Measurements from ENCODE around the gene ETNK2.

The ETNK2 gene

DNA sequence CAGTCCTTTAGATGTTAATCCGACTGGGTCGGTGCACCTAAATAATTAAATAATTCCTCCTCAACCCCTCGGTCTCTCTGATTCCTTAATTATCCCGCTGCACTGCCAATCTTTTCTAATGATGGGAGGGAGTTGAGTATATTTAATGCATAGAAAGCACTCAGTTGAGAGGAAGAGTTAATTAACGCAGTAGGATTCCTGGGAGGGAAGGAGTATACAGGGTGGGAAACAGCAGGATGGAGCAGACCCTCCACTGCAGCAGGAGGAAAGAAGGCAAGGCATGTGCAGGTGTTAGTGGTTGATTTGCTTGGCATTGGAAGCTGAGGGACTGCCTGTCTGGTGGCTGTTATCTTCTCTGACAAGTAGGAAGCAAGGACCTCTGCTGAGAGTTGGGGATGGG, 24.2 kb upstream of the ETNK2 start:
- no peak for DNase-seq (ENCODE audit: low read depth in 2 of 2)

GRCh38 chr1:204174958-204175357, 23.1 kb upstream of the ETNK2 start:
- DNase-seq (ENCODE audit: low read depth in 2 of 2) = no peak

DNA sequence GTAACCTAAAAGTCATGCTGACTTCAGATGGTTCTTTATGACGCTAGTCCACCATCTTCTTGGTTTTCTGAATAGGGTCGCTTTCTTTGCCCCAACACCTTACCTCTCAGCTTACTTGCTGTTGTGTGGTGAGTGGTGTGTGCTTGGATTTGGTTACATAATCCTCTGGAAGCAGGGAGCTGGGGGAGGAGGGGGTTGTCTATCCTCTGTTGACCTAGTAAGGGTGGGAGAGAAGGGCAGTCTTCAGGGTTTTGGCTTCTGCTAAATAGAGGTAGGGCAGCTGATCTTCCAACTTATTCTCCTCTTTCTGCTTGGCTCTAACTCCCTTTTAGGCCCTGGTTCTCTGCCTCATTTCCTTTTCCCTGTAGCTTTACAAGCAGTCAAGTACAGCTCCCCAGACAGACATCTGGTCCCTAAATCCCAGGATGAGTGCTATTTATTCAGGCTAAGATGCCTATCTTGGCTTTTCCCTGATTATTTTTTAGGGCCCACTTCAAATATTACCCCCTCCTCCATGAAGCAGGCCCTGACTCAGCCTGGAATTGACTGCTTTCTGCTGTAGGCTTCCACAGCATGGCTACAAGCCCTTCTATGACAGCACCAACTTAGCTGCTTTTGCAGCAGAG, 20.7 kb upstream of the ETNK2 start:
- DNase-seq (ENCODE audit: low read depth in 2 of 2) = no peak

- DNase-seq (ENCODE audit: low read depth in 2 of 2) = no peak
Observed at GRCh38 chr1:204171751-204172178, 19.9 kb upstream of the ETNK2 start.

GRCh38 chr1:204170494-204171155, 18.8 kb upstream of the ETNK2 start:
- DNase-seq (ENCODE audit: low read depth in 2 of 2) = no peak

DNA sequence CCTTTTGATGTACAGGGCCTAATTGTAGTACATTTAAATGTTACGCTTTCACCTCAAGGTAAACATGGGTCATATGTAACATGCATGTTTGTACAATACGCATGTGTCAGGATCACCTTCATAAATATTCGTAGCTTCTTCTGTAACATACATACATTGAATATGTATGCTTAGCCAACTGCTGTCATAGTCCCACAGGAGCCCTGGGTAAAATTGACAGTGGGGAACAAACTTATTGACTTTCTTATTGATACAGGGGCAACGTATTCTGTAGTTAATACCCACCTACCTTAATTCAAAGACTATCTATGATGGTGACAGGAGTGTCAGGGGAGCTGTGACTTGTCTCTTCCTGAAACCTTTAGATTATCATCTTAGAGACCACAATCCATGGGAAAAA, 18.0 kb upstream of the ETNK2 start:
- DNase-seq (ENCODE audit: low read depth in 2 of 2) = no peak

DNA sequence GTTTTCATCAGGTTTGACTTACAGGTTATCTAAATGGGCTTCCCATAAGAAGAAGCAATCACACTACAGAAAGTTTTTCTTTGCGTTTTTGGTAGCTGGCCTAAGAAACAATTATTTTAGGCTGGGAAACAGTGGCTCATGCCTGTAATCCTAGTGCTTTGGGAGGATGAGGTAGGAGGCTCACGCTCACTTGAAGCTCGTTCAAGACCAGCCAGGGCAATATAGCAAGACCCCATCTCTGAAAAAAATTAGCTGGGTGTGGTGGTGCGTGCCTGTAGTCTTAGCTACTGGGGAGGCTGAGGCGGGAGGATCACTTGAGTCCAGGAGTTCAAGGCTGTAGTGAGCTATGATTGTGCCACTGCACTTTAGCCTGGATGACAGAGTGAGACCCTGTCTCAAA, 15.9 kb upstream of the ETNK2 start:
- DNase-seq (ENCODE audit: low read depth in 2 of 2) = no peak

GRCh38 chr1:204166219-204166618, 14.4 kb upstream of the ETNK2 start, which contains the start of gene REN:
Gene REN, minus strand, starts transcription at chr1:204166337. Its CDS starts 44 bp downstream, at chr1:204166293.
- DNase-seq (ENCODE audit: low read depth in 2 of 2) = no peak

GRCh38 chr1:204162494-204163074, 10.7 kb upstream of the ETNK2 start:
- DNase-seq (ENCODE audit: low read depth in 2 of 2) = peak; percentile 72 to 74

GRCh38 chr1:204161609-204162493, 10.0 kb upstream of the ETNK2 start:
- DNase-seq (ENCODE audit: low read depth in 2 of 2) = no peak

GRCh38 chr1:204157962-204158361, 6.1 kb upstream of the ETNK2 start:
- DNase-seq (ENCODE audit: low read depth in 2 of 2) = no peak

DNA sequence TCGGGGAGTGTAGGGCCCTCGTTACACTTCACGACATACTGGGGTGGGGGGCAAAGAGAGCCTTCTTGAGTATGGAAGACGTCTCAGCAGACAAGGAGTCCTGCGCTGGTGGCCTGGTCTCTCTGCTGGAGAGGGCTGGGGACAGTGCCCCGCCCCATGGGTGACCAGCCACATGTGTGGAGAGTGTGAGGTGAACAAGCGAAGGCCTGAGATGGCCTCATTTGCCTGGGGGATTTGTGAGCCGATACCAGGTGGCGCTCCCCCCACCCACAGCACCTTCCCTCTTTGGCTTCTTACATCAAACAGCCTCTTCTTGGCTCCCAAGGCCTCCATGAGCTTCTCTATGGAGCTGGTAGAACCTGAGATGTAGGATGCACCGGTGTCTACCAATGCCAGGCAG, 4.0 kb upstream of the ETNK2 start:
- no peak for DNase-seq (ENCODE audit: low read depth in 2 of 2)

- no peak for DNase-seq (ENCODE audit: low read depth in 2 of 2)
Observed at GRCh38 chr1:204154568-204155255, 2.9 kb upstream of the ETNK2 start.

GRCh38 chr1:204153667-204154066, 1.8 kb upstream of the ETNK2 start:
- DNase-seq (ENCODE audit: low read depth in 2 of 2) = no peak

DNA sequence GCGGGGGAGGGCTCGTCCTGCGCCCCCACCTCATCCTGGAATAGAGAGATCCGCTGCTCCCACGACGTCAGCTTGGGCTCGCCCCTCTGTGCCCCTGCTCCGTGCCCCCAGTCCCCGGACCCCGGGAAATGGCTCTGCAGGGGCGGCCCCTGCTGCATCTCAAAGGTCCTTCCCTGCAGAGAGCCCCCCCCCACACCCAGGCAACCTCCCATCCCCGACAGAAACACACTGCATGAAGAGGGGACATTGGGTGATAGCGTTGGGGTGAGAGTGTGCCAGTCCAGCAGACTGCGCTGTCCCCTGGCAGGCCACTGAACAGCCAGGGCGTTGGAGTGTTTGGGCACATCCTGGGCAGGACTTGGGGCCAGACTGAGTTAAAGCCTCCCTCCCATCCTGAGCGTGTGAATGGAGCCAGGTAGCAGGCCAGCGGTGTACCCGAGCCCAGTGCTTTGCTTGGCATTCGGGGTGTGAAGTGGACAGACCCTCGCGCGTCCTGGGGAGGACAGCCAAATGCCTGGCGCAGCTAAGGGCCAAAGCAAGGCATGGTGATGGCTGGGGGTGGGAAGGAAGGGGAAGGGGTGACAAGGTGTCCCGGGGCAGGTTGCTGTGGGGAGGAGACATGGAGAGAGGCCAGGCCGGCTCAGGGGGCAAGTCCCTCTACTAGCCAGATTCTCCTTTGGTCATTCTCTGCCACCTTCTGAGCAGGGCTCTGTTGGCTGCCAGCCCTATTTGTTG, 633 bp upstream of the ETNK2 start:
- DNase-seq (ENCODE audit: low read depth in 2 of 2) = no peak

DNA sequence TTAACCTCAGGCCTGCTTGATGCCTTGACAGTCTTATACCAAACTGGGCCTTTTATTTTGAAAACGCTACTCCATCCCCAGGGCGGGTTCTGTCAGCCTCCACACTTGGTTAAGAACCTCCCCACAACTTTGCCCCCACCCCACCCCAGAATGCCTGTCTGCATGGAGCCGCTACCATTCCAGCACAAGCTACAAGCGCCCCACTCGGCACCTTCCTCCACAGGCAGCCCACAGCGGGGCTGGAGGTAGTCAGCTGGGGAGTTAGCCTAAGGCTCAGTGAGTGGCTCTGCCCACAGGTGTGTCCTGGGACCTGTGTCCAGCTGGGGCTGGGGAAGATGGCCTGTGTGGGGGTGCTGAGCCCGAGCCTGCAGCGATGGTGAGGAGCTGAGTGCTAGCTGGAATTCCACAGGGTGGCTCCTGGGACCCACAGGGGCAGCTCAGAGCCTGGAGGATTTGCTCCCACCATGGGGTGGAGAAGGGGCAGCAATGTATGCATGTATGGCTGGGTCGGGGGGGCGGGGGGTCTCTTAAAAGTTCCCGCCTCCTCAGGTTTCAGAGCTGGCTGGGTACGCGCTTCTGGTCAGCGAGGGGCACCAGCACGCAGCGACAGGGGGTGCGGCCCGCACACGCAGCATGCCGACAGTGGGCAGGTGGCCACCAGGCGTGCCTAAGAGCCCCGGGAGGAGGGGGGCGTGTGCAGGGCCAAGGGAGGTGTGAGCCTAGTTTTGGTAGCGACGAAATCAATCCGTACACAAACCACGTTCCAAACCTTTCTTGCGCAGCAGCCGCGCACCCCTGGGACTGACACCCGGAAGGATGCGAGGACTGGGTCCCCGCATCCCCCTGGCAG, 917 bp downstream of the ETNK2 start:
- no peak for DNase-seq (ENCODE audit: low read depth in 2 of 2)

- DNase-seq (ENCODE audit: low read depth in 2 of 2) = no peak
Observed at GRCh38 chr1:204149635-204150565, 1.9 kb downstream of the ETNK2 start.

DNA sequence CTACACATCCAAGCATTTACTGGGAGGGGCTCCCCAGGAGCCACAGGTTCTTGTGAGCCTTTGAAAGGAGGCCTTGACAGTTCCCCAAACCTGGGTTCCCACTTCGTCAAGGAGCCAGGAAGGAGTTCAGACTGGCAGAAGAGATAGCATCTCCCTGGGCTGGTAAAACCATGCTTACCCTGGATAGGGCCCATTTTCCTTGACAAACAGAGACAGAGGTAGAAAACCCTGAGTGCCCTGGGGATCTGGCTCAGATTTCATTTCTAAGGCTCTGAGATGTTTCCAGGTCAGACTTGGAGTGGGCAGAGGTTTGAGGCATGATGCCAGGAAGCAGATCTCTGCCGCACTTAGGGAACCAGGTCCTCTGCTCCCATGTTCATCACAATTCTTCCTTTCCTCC, 2.7 kb downstream of the ETNK2 start:
- no peak for DNase-seq (ENCODE audit: low read depth in 2 of 2)

Data from activated CD4-positive, alpha-beta T cell treated with anti-CD3 and anti-CD28 coated beads for 24 hours (primary cell).